ENCODE measurements around the gene CHD3. TPM values are rescaled to one million over a fixed set of nuclear protein-coding genes. Genes with fewer than 3 reads are reported as not detected.

The CHD3 gene
- total RNA-seq, 1 donor from 2014 or later: 133 TPM

- DNase-seq (ENCODE audit: low spot score): no peak
- H3K27ac Mint-ChIP-seq (ENCODE audit: unreplicated experiment): no peak overlapping the region
- H3K4me3 Mint-ChIP-seq (ENCODE audit: unreplicated experiment): no peak overlapping the region
Observed at GRCh38 chr17:7855660-7856010, 33.0 kb upstream of the CHD3 start.

GRCh38 chr17:7856011-7856810, 32.4 kb upstream of the CHD3 start:
- peak; percentile 68 for DNase-seq (ENCODE audit: low spot score)
- H3K4me3 Mint-ChIP-seq (ENCODE audit: unreplicated experiment): no peak overlapping the region
- H3K4me1 Mint-ChIP-seq (ENCODE audit: unreplicated experiment): peaks cover 35% of the 10 kb centered on the region
- TF ChIP-seq, protein P1, sequence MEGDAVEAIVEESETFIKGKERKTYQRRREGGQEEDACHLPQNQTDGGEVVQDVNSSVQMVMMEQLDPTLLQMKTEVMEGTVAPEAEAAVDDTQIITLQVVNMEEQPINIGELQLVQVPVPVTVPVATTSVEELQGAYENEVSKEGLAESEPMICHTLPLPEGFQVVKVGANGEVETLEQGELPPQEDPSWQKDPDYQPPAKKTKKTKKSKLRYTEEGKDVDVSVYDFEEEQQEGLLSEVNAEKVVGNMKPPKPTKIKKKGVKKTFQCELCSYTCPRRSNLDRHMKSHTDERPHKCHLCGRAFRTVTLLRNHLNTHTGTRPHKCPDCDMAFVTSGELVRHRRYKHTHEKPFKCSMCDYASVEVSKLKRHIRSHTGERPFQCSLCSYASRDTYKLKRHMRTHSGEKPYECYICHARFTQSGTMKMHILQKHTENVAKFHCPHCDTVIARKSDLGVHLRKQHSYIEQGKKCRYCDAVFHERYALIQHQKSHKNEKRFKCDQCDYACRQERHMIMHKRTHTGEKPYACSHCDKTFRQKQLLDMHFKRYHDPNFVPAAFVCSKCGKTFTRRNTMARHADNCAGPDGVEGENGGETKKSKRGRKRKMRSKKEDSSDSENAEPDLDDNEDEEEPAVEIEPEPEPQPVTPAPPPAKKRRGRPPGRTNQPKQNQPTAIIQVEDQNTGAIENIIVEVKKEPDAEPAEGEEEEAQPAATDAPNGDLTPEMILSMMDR (IDR thresholded peaks at IDR 0.05; ENCODE audit: unreplicated experiment): no peak
- no peak overlapping the region for H3K27ac Mint-ChIP-seq (ENCODE audit: unreplicated experiment)
- H3K9me3 Mint-ChIP-seq (ENCODE audit: unreplicated experiment): no peaks in the 10 kb centered on the region
- H3K27me3 Mint-ChIP-seq (ENCODE audit: unreplicated experiment): peaks cover 16% of the 10 kb centered on the region
- H3K36me3 Mint-ChIP-seq (ENCODE audit: low read depth, unreplicated experiment): peaks cover 27% of the 10 kb centered on the region

More at GRCh38 chr17:7855660-7856010, 33.0 kb upstream of the CHD3 start:
- no peaks in the 10 kb centered on the region for H3K9me3 Mint-ChIP-seq (ENCODE audit: unreplicated experiment)
- H3K4me1 Mint-ChIP-seq (ENCODE audit: unreplicated experiment): peaks cover 29% of the 10 kb centered on the region
- H3K36me3 Mint-ChIP-seq (ENCODE audit: low read depth, unreplicated experiment): peaks cover 27% of the 10 kb centered on the region
- peaks cover 19% of the 10 kb centered on the region for H3K27me3 Mint-ChIP-seq (ENCODE audit: unreplicated experiment)
- TF ChIP-seq, protein P1 (IDR thresholded peaks at IDR 0.05; ENCODE audit: unreplicated experiment): no peak

- DNase-seq (ENCODE audit: low spot score): peak; percentile 88
- TF ChIP-seq, protein P1 (IDR thresholded peaks at IDR 0.05; ENCODE audit: unreplicated experiment): no peak
- Mint-ChIP-seq H3K9me3 (ENCODE audit: unreplicated experiment) (no peaks in the 10 kb centered on the region), H3K27me3 (ENCODE audit: unreplicated experiment) (peaks cover 17% of the 10 kb centered on the region), H3K4me1 (ENCODE audit: unreplicated experiment) (peaks cover 42% of the 10 kb centered on the region), H3K4me3 (ENCODE audit: unreplicated experiment) (no peak within 1 kb of the TSS), H3K36me3 (ENCODE audit: low read depth, unreplicated experiment) (peaks cover 30% of the 10 kb centered on the region), H3K27ac (ENCODE audit: unreplicated experiment) (no peak within 1 kb of the TSS)
Observed at GRCh38 chr17:7856811-7857712, 31.5 kb upstream of the CHD3 start, which contains the start of gene NAA38. NAA38 (minus strand) TSS chr17:7857559; CDS start chr17:7857463, 96 bp downstream.

DNA sequence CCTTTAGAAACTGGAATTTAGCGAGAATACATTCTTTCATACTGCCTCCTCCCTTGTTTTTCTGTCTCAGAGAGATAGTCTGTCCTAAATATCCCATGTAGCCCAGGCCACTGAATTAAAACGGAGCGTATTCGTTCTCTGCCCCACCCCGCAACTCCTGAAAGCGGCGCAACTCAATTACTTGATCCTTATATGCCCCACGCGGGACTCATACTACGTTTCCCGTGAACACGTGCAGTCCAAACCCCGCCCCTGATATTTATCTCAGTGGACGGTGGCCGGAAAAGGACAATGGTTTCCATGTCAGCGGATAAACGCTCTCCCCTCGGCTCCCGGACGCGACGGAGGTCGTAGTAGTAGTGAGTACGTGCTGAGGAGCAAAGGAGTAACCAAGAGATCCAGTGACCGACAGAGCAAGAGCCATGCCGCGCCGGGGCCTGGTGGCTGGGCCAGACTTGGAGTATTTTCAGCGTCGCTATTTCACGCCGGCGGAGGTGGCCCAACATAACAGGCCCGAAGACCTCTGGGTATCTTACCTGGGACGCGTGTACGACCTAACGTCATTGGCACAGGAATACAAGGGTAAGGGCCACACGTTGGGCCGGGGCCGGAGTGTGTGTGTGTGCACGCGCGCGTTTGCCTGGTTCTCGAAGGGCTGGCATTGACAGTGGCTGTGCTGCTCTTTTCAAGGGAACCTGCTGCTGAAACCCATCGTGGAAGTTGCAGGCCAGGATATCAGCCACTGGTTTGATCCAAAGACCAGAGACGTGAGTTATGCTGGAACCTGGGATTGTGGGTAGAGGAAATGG, 30.7 kb upstream of the CHD3 start, which contains the start of gene CYB5D1:
TSS of gene CYB5D1 (plus strand) at position 291 of the 809 bp plus-strand sequence. CDS start at position 423, 132 bp downstream.
- peak; percentile 80 for DNase-seq (ENCODE audit: low spot score)
- H3K27ac Mint-ChIP-seq (ENCODE audit: unreplicated experiment): no peak within 1 kb of the TSS
- peaks cover 25% of the 10 kb centered on the region for H3K36me3 Mint-ChIP-seq (ENCODE audit: low read depth, unreplicated experiment)
- TF ChIP-seq, protein P1 (IDR thresholded peaks at IDR 0.05; ENCODE audit: unreplicated experiment): no peak
- peaks cover 39% of the 10 kb centered on the region for H3K4me1 Mint-ChIP-seq (ENCODE audit: unreplicated experiment)
- H3K9me3 Mint-ChIP-seq (ENCODE audit: unreplicated experiment): no peaks in the 10 kb centered on the region
- H3K4me3 Mint-ChIP-seq (ENCODE audit: unreplicated experiment): no peak within 1 kb of the TSS
- H3K27me3 Mint-ChIP-seq (ENCODE audit: unreplicated experiment): peaks cover 13% of the 10 kb centered on the region
